HAP-1 (cell line): ENCODE measurements around the gene IGFBP7.

Experiments used
- DNase-seq, 2 experiments: peaks; one replicate each; pipeline ENCODE4 v3.0.0-alpha.2; 2016 to 2020; ENCODE audit warnings: low spot score in 2 of 2
- H3K27me3 ChIP-seq: fragments of 250-450 bp; sonication (Bioruptor Pico); 2 replicates; pipeline ENCODE4 v1.5.1; 2020; ENCODE audit warnings: low read depth, mild to moderate bottlenecking, moderate library complexity
- H3K36me3 ChIP-seq: fragments of 250-450 bp; sonication (Bioruptor Pico); replicated peaks from 2 replicates; pipeline ENCODE4 v1.5.1; 2020; ENCODE audit warnings: mild to moderate bottlenecking
- H3K4me1 ChIP-seq: fragments of 250-450 bp; sonication (Bioruptor Pico); 2 replicates; pipeline ENCODE4 v1.5.1; 2020; ENCODE audit warnings: mild to moderate bottlenecking
- H3K4me3 ChIP-seq: fragments of 250-450 bp; sonication (Bioruptor Pico); 2 replicates; pipeline ENCODE4 v1.5.1; 2020; ENCODE audit warnings: mild to moderate bottlenecking, moderate library complexity
- H3K9me3 ChIP-seq: fragments of 250-450 bp; sonication (Bioruptor Pico); 2 replicates; pipeline ENCODE4 v1.5.1; 2020; ENCODE audit warnings: mild to moderate bottlenecking, moderate library complexity
- in situ Hi-C: fragments of 300-500 bp; cut with MboI; formaldehyde crosslinking; loops from 3 replicates; pipeline ENCODE4 v1.14.3; 2020; ENCODE audit warnings: low sequenced_read_pairs, inconsistent platforms, mixed read lengths

Gene IGFBP7, protein sequence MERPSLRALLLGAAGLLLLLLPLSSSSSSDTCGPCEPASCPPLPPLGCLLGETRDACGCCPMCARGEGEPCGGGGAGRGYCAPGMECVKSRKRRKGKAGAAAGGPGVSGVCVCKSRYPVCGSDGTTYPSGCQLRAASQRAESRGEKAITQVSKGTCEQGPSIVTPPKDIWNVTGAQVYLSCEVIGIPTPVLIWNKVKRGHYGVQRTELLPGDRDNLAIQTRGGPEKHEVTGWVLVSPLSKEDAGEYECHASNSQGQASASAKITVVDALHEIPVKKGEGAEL

DNA sequence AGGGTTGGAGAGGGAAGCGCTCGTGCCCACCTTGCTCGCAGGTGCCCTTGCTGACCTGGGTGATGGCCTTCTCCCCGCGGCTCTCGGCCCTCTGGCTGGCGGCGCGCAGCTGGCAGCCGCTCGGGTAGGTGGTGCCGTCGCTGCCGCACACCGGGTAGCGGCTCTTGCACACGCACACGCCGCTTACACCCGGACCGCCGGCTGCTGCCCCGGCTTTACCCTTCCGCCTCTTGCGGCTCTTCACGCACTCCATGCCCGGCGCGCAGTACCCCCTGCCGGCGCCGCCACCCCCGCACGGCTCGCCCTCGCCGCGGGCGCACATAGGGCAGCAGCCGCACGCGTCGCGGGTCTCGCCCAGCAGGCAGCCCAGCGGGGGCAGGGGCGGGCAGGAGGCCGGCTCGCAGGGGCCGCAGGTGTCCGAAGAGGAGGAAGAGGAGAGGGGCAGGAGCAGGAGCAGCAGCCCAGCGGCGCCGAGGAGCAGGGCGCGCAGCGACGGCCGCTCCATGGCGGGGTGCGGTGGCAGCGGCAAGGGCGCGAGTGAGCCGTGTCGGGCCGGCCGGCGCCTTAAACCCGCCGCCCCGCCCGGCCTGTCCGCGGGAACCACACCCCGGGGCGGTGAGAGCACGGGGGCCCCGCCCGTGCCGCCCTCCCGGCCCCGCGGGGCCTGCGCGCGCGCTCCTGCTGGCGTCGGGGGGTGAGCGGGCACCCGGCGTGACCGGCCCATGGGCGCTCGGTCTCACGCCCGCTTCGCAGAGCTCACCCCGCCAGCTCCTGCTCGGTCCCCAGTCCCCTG lies at the start of gene IGFBP7:
Gene IGFBP7 (minus strand): TSS at position 539 of the 793 bp plus-strand sequence. CDS start 34 bp downstream, at position 505.
- Histone ChIP-seq H3K27me3 (peaks cover 76% of the 10 kb centered on the region), H3K36me3 (no peaks in the 10 kb centered on the region), H3K9me3 (no peaks in the 10 kb centered on the region), H3K4me1 (peaks cover 6% of the 10 kb centered on the region), H3K4me3 (peak within 1 kb of the TSS; percentile 17)
- in situ Hi-C loops = no loop called here
- DNase-seq = peak in 1 of 2 experiments; percentile 29

DNA sequence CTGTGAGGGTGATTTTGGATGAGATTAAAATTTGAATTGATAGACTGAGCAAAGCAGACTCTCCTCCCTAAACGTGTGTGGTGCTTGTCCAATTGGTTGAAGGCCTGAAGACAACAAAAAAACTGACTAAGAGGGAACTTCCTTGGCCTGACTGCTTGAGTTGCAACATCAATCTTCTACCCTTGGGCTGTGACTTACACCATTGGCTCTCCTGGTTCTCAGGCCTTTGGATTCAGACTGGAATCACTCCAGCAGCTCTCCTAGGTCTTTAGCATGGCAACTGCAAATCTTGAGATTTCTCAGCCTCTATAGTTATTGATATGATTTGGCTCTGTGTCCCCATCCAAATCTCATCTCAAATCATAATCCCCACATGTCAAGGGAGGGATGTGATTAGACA lies 49.7 kb upstream of the IGFBP7 start:
- in situ Hi-C loops = loop anchor here (10.0 kb wide), 2 partner anchors 115 to 265 kb away; no protein-coding TSS in a partner anchor
- DNase-seq = no peak
- no peaks in the 10 kb centered on the region; the same call in 1 of the 2 replicates for H3K27me3 ChIP-seq
- H3K4me3 ChIP-seq = no peak overlapping the region
- peaks cover 3% of the 10 kb centered on the region; the same call in 1 of the 2 replicates for H3K4me1 ChIP-seq
- H3K36me3 ChIP-seq = no peaks in the 10 kb centered on the region
- no peaks in the 10 kb centered on the region for H3K9me3 ChIP-seq

DNA sequence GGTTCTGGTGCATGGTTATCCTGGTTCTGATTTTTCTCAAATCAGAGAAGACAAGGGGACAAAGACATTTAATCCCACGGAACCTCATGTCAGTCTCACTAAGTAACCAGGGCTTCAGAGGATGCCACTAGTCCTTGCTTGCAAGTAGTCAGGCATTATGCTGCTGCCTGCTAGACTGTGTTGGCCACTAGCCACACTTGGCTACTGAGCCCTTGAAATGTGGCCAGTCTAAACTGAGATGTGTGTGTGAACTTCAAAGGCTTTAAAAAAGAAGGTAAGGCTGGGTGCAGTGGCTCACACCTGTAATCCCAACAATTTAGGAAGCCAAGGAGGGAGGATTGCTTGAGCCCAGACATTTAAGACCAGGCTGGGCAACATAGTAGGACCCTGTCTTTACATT lies 48.6 kb upstream of the IGFBP7 start:
- Histone ChIP-seq H3K4me3 (no peak overlapping the region), H3K4me1 (no peaks in the 10 kb centered on the region), H3K27me3 (no peaks in the 10 kb centered on the region; the same call in none of the 2 replicates), H3K36me3 (no peaks in the 10 kb centered on the region), H3K9me3 (no peaks in the 10 kb centered on the region)
- in situ Hi-C loops = loop anchor here (10.0 kb wide), 1 partner anchor 114 kb away; no protein-coding TSS in a partner anchor
- DNase-seq = no peak

DNA sequence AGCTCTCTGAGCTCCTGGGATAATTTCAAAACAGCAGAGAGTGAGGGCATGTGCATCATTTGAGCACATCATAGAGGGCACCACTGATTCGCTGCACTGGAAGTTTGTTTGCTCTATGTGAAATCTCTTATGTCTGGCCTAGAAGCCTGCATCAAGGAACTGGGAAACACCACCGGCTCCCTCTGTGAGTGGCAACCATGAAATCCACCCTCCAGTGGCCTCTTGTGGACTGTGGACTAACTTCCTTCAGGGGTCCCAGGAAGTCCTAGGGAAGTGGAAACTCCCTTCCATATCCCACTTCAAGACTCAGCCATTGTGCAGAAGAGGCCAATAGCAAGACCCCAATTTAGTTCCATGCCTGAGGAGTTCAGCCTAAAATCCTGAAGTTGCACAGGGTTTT lies 48.0 kb upstream of the IGFBP7 start:
- in situ Hi-C loops = loop anchor here (10.0 kb wide), 1 partner anchor 113 kb away; no protein-coding TSS in a partner anchor
- no peaks in the 10 kb centered on the region for H3K4me1 ChIP-seq
- DNase-seq = no peak
- no peak overlapping the region for H3K4me3 ChIP-seq
- peaks cover 4% of the 10 kb centered on the region for H3K27me3 ChIP-seq
- H3K36me3 ChIP-seq = no peaks in the 10 kb centered on the region
- no peaks in the 10 kb centered on the region for H3K9me3 ChIP-seq

DNA sequence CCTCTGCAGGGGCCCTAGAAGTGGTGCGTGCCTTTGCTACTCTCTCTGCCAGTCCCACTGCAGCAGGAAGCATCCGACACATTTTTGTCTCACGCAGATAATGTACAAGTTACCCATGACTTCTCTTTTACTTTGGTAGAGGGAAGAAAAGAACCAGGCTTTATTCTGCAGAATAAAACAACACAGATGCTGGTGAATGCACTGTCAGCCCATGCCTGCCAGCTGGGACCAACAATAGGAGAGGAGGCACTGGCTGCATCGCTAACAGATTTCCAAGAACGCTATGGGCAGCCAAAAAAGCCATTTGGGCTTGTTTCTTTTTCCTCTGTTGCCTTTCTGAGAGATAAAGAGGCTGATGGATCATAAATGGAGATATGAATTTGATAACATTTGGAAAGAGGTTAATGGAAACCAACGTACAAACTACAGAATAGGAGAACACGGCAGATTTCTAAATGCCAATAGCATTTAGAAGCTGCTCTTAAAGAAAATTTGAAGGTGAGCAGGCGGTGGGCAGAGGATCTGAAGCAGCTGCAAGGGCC lies 47.5 kb upstream of the IGFBP7 start:
- Histone ChIP-seq H3K4me3 (no peak overlapping the region), H3K27me3 (peaks cover 4% of the 10 kb centered on the region), H3K9me3 (no peaks in the 10 kb centered on the region), H3K36me3 (no peaks in the 10 kb centered on the region), H3K4me1 (no peaks in the 10 kb centered on the region)
- no peak for DNase-seq
- in situ Hi-C loops = loop anchor here (10.0 kb wide), 1 partner anchor 113 kb away; no protein-coding TSS in a partner anchor

DNA sequence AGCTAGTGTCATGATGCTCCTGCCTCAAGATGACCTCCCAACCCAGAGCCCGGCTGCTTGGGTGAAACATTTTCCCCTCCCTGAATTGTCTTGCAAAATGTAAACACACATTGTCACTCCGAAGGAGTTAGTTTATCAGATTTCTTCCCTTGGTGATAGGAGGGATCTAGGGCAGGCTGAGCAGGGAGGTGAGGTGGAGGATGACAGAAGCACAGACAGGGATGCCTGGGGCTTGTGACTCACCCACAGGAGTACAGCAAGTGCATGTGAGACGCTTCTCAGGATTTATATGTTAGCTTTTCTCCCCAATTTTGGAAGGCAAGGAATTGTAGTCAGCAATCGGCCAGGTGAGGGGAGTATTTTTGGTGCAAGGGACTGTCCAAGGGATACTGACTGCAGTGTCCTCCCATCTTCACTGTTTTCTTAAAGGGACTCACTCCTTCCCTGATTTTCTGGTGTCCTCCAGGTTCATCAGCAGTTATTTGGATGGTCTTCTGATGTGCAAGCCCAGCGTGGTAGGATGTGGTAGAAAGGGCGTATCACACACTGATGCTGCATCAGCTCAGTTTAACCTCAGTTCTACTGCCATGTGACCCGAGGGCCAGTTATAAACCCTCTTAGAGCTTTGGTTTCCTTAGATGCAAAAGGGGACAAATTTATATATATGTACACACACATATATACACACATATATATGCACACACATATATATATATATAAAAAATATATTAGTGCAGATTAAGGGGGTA lies 46.2 kb upstream of the IGFBP7 start:
- H3K9me3 ChIP-seq = no peaks in the 10 kb centered on the region
- H3K27me3 ChIP-seq = peaks cover 4% of the 10 kb centered on the region
- no peak for DNase-seq
- in situ Hi-C loops = loop anchor here (10.0 kb wide), 1 partner anchor 112 kb away; no protein-coding TSS in a partner anchor
- no peaks in the 10 kb centered on the region for H3K36me3 ChIP-seq
- no peak overlapping the region for H3K4me3 ChIP-seq
- H3K4me1 ChIP-seq = no peaks in the 10 kb centered on the region

DNA sequence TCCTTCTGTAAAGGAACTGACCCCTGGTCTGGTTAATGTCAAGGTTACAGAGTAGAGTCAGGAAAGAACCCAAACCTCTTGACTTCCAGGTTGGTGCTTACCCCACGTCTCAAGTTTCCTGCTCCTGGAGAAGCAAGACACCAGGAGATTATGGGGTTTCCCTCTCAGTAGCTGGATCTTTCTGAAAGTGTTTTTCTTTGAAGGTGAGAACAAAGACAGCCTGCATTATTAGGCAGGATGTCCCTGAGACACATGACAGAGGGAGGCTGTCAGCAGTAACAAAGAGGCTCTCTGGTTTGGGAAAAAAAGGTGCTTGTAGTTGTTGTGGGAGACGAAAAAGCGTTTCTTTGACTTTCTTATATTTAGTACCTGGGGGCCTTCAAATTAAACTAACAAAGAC lies 44.7 kb upstream of the IGFBP7 start:
- peaks cover 5% of the 10 kb centered on the region for H3K27me3 ChIP-seq
- no peaks in the 10 kb centered on the region for H3K4me1 ChIP-seq
- H3K36me3 ChIP-seq = no peaks in the 10 kb centered on the region
- no peak overlapping the region for H3K4me3 ChIP-seq
- no peak for DNase-seq
- in situ Hi-C loops = loop anchor here (10.0 kb wide), 1 partner anchor 110 kb away; no protein-coding TSS in a partner anchor
- no peaks in the 10 kb centered on the region for H3K9me3 ChIP-seq

DNA sequence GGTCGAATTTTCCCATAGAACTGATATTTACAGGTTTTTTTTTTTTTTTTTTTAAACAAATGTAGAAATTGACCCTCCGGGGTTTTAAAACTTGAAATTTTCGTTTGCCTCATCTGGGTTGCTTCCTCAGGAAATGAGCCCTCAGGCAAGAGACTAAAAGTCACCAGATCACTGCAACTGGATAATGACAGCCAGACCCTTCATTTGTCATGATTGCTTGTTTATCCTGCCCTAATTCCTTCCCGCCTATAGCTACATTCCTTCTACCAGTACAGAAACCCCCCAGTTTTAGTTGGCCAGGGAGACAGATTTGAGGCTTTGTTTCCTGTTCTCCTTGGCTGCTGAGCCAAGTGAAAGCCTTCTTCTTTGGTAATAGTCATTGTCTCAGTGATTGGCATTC lies 44.0 kb upstream of the IGFBP7 start:
- H3K36me3 ChIP-seq = no peaks in the 10 kb centered on the region
- no peak overlapping the region for H3K4me3 ChIP-seq
- no peak for DNase-seq
- in situ Hi-C loops = loop anchor here (10.0 kb wide), 1 partner anchor 109 kb away; no protein-coding TSS in a partner anchor
- no peaks in the 10 kb centered on the region for H3K4me1 ChIP-seq
- H3K27me3 ChIP-seq = peaks cover 8% of the 10 kb centered on the region
- H3K9me3 ChIP-seq = no peaks in the 10 kb centered on the region

DNA sequence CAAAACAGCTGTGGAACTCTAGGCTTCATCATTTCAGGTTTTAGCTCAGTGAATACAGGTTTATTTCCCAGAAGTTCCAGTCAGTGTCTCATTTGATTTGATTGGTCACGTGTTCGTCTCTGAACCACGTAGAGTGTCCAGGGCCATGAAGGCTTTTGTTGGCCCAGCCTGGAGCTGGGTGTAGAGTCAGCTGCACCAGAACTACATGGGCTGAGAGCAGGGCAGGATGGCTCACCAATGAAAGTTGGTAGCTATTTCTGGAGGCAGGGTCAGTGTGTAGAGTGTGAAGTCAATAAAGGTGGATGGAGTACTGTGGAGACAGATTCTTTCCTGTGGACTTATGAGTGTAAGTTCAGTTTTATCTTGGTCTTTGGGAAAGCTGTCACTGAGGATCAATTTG lies 43.0 kb upstream of the IGFBP7 start:
- Histone ChIP-seq H3K4me3 (no peak overlapping the region), H3K27me3 (peaks cover 8% of the 10 kb centered on the region), H3K4me1 (no peaks in the 10 kb centered on the region), H3K9me3 (no peaks in the 10 kb centered on the region), H3K36me3 (no peaks in the 10 kb centered on the region)
- DNase-seq = no peak
- in situ Hi-C loops = loop anchor here (10.0 kb wide), 1 partner anchor 108 kb away; no protein-coding TSS in a partner anchor

DNA sequence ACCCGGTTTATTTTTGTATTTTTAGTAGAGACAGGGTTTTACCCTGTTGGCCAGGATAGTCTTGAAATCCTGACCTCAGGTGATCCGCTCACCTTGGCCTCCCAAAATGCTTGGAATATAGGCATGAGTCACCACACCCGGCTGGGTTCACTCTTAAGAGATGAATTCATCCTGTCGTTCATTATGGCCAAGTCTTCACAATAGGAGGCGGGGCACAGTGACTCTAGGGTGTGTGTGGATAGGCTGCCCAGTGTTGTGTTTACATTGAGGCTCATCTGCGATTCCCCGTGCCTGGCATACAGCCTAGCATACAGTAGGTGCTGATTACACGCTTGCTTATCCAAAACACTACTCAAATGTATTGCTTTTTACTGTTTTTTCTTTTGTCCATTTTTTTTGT lies 41.3 kb upstream of the IGFBP7 start:
- DNase-seq = no peak
- Histone ChIP-seq H3K9me3 (no peaks in the 10 kb centered on the region), H3K4me1 (no peaks in the 10 kb centered on the region), H3K36me3 (no peaks in the 10 kb centered on the region), H3K4me3 (no peak overlapping the region), H3K27me3 (peaks cover 8% of the 10 kb centered on the region)
- in situ Hi-C loops = loop anchor here (10.0 kb wide), 1 partner anchor 107 kb away; no protein-coding TSS in a partner anchor

DNA sequence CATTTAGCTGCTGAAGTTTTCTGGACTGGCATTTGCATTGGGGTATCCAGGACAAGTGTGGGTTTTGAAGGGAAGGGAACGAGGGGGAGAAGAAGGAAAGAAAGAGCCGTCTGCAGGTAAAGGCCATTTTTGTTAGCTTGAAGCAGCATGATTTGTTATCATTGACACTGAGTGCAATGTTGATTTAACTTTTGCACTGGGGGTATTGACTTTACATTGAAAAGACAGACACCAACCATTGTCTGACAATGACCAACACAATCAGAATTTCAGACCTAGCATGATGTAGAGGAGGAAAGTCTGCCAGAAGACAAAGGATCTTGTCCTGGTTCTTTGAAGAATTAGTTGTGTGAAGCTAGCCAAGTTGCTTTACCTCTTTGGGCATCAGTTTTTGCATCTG lies 39.6 kb upstream of the IGFBP7 start:
- no peaks in the 10 kb centered on the region for H3K36me3 ChIP-seq
- in situ Hi-C loops = loop anchor here (10.0 kb wide), 1 partner anchor 105 kb away; no protein-coding TSS in a partner anchor
- H3K9me3 ChIP-seq = no peaks in the 10 kb centered on the region
- H3K4me1 ChIP-seq = no peaks in the 10 kb centered on the region
- peaks cover 16% of the 10 kb centered on the region for H3K27me3 ChIP-seq
- no peak for DNase-seq
- no peak overlapping the region for H3K4me3 ChIP-seq

DNA sequence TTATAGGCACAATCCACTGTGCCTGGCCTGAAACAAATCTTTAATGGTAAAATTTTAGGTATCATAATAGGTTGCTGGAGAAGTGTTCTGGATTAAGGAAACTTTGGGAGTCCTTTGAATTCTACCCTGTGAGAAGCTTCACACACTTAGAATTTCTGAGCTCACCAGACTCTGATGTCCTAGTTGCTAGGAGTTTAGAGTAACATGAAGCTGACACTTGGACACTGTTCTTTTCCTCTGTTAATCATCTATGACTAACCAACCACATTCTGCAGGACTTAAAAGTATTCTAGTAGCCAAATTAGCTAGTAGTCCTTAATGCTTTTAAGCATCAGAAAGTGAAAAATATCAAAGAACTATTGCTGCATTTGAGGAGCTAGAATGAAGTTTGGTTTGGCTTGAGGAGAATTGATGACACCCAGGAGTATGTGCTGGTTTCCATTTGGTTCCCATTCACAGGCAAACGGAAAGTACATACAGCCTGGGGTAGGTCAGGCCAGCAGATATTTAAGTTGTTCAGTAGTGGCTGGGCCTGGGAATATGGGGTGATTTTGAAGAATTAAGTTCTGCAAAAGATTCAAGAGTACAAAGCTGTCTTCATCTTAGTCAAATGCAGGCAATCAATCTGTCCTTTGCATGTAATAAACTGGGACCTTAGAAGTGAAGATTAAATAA lies 38.8 kb upstream of the IGFBP7 start:
- DNase-seq = no peak
- Histone ChIP-seq H3K36me3 (no peaks in the 10 kb centered on the region), H3K4me3 (no peak overlapping the region), H3K4me1 (no peaks in the 10 kb centered on the region), H3K9me3 (no peaks in the 10 kb centered on the region), H3K27me3 (peaks cover 16% of the 10 kb centered on the region)
- in situ Hi-C loops = no loop called here

DNA sequence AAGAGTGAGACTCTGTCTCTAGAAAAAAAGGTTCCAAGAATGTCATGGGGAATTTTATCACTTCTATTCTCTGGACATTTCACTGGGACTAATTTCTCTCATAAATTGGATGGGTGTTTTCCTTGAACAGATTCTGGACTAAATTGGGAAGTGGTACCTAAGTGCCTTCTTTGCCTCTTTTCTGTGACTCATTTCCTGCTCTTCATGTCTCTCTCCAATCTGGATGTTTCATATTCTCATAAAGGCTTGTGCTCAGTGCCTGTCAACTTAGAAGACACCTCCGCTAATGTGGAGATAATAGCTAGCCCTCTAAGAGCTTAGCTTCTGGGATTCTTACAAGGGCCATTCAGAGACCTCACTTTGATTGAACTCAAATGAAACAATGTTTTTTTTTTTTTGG lies 38.0 kb upstream of the IGFBP7 start:
- no peak for DNase-seq
- H3K27me3 ChIP-seq = peaks cover 13% of the 10 kb centered on the region
- in situ Hi-C loops = no loop called here
- no peaks in the 10 kb centered on the region for H3K9me3 ChIP-seq
- H3K36me3 ChIP-seq = no peaks in the 10 kb centered on the region
- no peak overlapping the region for H3K4me3 ChIP-seq
- H3K4me1 ChIP-seq = no peaks in the 10 kb centered on the region
